Mesendoderm (in vitro differentiated cells): ENCODE results near the gene CYB5D1.

ENCODE experiments used
- DNase-seq: peaks from one replicate; pipeline ENCODE4 v3.0.0; 2013
- H2AK5ac ChIP-seq: 2 replicates; pipeline ENCODE4 v1.6.1; 2013; ENCODE audit warnings: low read length, inconsistent platforms
- H2BK120ac ChIP-seq: 2 replicates; pipeline ENCODE4 v1.6.1; 2013; ENCODE audit warnings: low read depth, mild to moderate bottlenecking, low read length, moderate library complexity, mixed read lengths
- H2BK15ac ChIP-seq: replicated peaks from 2 replicates; pipeline ENCODE4 v1.6.1; 2013; ENCODE audit warnings: low read depth, mild to moderate bottlenecking, moderate library complexity
- H2BK5ac ChIP-seq: 2 replicates; pipeline ENCODE4 v1.6.1; 2013; ENCODE audit warnings: low read length, inconsistent platforms
- H3K18ac ChIP-seq: 2 replicates; pipeline ENCODE4 v1.6.1; 2013; ENCODE audit warnings: mild to moderate bottlenecking, low read length, mixed read lengths
- H3K23ac ChIP-seq: one replicate; pipeline ENCODE4 v1.6.1; 2013; ENCODE audit warnings: low read length
- H3K27ac ChIP-seq: 2 replicates; pipeline ENCODE4 v1.5.1; 2013; ENCODE audit warnings: low read depth, mild to moderate bottlenecking, inconsistent platforms, low read length, moderate library complexity
- H3K27me3 ChIP-seq: 2 replicates; pipeline ENCODE4 v1.6.1; 2013; ENCODE audit warnings: low read length, control low read depth, mild to moderate bottlenecking, inconsistent platforms; ENCODE audit not compliant: insufficient read depth, poor library complexity
- H3K36me3 ChIP-seq: 2 replicates; pipeline ENCODE4 v1.6.1; 2013; ENCODE audit warnings: low read length, inconsistent platforms; ENCODE audit not compliant: control insufficient read depth, insufficient read depth
- H3K4ac ChIP-seq: one replicate; pipeline ENCODE4 v1.6.1; 2013; ENCODE audit warnings: low read depth, mild to moderate bottlenecking, low read length, moderate library complexity
- H3K4me1 ChIP-seq: 2 replicates; pipeline ENCODE4 v1.6.1; 2013; ENCODE audit warnings: low read depth, low read length, inconsistent platforms; ENCODE audit not compliant: control insufficient read depth
- H3K4me2 ChIP-seq: 2 replicates; pipeline ENCODE4 v1.6.1; 2013; ENCODE audit warnings: low read length
- H3K4me3 ChIP-seq: 2 replicates; pipeline ENCODE4 v1.5.1; 2013; ENCODE audit warnings: mild to moderate bottlenecking, low read length
- H3K56ac ChIP-seq: one replicate; pipeline ENCODE4 v1.6.1; 2013; ENCODE audit warnings: low read length
- H3K79me1 ChIP-seq: 2 replicates; pipeline ENCODE4 v1.6.1; 2013; ENCODE audit warnings: low read length, inconsistent platforms
- H3K79me2 ChIP-seq: 2 replicates; pipeline ENCODE4 v1.6.1; 2013; ENCODE audit warnings: mild to moderate bottlenecking, low read length; ENCODE audit not compliant: control insufficient read depth, insufficient read depth
- H3K9ac ChIP-seq: 2 replicates; pipeline ENCODE4 v1.6.1; 2013; ENCODE audit warnings: low read length, inconsistent platforms
- H4K5ac ChIP-seq: one replicate; pipeline ENCODE4 v1.6.1; 2013; ENCODE audit warnings: low read length
- H4K8ac ChIP-seq: one replicate; pipeline ENCODE4 v1.6.1; 2013; ENCODE audit warnings: low read depth, mild to moderate bottlenecking, control low read depth, low read length, moderate library complexity
- WGBS: extraction: QIAGEN DNeasy Blood & Tissue Kit; methylation state at CpG from one replicate; pipeline ENCODE4 v1.1.7; 2013; ENCODE audit warnings: low lambda C conversion rate, missing lambda C conversion rate; ENCODE audit not compliant: insufficient coverage; ENCODE audit errors: extremely low coverage; 5-methylcytosine and 5-hydroxymethylcytosine counted together

CYB5D1 gene

DNA sequence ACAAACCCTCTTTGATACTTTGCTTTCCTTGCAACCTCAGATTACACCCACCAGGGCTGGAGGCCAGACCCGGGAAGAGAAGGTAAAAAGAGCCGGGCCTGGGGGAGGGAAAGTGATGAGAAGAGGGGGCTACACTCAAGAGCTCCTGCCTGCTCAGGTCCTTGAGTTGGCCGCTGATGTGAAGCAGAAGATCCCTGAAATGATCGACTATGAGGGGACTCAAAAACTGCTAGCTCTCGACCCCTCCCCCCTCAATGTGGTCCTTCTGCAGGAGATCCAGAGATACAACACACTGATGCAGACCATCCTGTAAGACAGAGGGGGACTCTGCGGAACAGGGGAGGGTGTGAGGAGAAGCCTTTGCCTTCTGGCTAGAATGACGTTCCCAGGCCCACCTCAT lies 26.6 kb upstream of the CYB5D1 start:
- DNase-seq: no peak
- Histone ChIP-seq H2BK120ac (no peak overlapping the region), H3K4me1 (peaks cover 2% of the 10 kb centered on the region), H3K56ac (no peak overlapping the region), H3K4me3 (no peak overlapping the region), H3K36me3 (no peaks in the 10 kb centered on the region), H4K8ac (no peak overlapping the region), H4K5ac (no peak overlapping the region), H3K79me2 (no peaks in the 10 kb centered on the region), H3K27me3 (no peaks in the 10 kb centered on the region), H3K18ac (no peak overlapping the region), H3K79me1 (no peaks in the 10 kb centered on the region), H3K9ac (no peak overlapping the region), H3K4ac (no peak overlapping the region), H2AK5ac (no peak overlapping the region), H2BK5ac (no peak overlapping the region), H2BK15ac (no peak overlapping the region), H3K4me2 (no peak overlapping the region), H3K27ac (no peak overlapping the region), H3K23ac (no peak overlapping the region)
- WGBS: no CpG with 5 or more reads among the region's 7 CpGs

GRCh38 chr17:7832431-7832830 lies 25.4 kb upstream of the CYB5D1 start:
- Histone ChIP-seq H3K56ac (no peak overlapping the region), H3K36me3 (no peaks in the 10 kb centered on the region), H4K8ac (no peak overlapping the region), H3K9ac (no peak overlapping the region), H3K27ac (no peak overlapping the region), H3K23ac (no peak overlapping the region), H3K27me3 (no peaks in the 10 kb centered on the region), H3K4me2 (no peak overlapping the region), H3K4ac (no peak overlapping the region), H2BK15ac (no peak overlapping the region), H3K79me2 (no peaks in the 10 kb centered on the region), H4K5ac (no peak overlapping the region), H3K4me3 (no peak overlapping the region), H3K79me1 (no peaks in the 10 kb centered on the region), H3K18ac (no peak overlapping the region), H2AK5ac (no peak overlapping the region), H3K4me1 (peaks cover 4% of the 10 kb centered on the region), H2BK5ac (no peak overlapping the region), H2BK120ac (no peak overlapping the region)
- DNase-seq: no peak
- WGBS: no CpG with 5 or more reads among the region's 10 CpGs

GRCh38 chr17:7833011-7833794 lies 24.6 kb upstream of the CYB5D1 start:
- Histone ChIP-seq H3K79me2 (no peaks in the 10 kb centered on the region), H3K4me1 (peaks cover 6% of the 10 kb centered on the region), H3K4ac (no peak overlapping the region), H2BK15ac (no peak overlapping the region), H4K8ac (no peak overlapping the region), H3K4me2 (peak overlapping the region; percentile 40), H2BK5ac (no peak overlapping the region), H3K27me3 (no peaks in the 10 kb centered on the region), H3K4me3 (no peak overlapping the region), H3K79me1 (no peaks in the 10 kb centered on the region), H4K5ac (no peak overlapping the region), H3K18ac (no peak overlapping the region), H3K23ac (no peak overlapping the region), H3K56ac (peak overlapping the region; percentile 65), H2BK120ac (no peak overlapping the region), H2AK5ac (no peak overlapping the region), H3K27ac (no peak overlapping the region), H3K36me3 (no peaks in the 10 kb centered on the region), H3K9ac (peak overlapping the region; percentile 51)
- no CpG with 5 or more reads among the region's 19 CpGs for WGBS
- DNase-seq: no peak

GRCh38 chr17:7833795-7834541 lies 23.8 kb upstream of the CYB5D1 start, which contains the start of gene KDM6B:
Gene KDM6B (plus strand): TSS chr17:7834217. CDS start chr17:7845555, 11,338 bp downstream.
- Histone ChIP-seq H3K4ac (no peak within 1 kb of the TSS), H2BK120ac (no peak within 1 kb of the TSS), H3K27ac (peak within 1 kb of the TSS; percentile 72), H3K23ac (no peak within 1 kb of the TSS), H3K36me3 (no peaks in the 10 kb centered on the region), H3K4me3 (peak within 1 kb of the TSS; percentile 39), H3K79me1 (no peaks in the 10 kb centered on the region), H3K4me2 (peak within 1 kb of the TSS; percentile 99), H3K56ac (peak within 1 kb of the TSS; percentile 90), H3K4me1 (peaks cover 6% of the 10 kb centered on the region), H2AK5ac (no peak within 1 kb of the TSS), H4K5ac (no peak within 1 kb of the TSS), H2BK5ac (no peak within 1 kb of the TSS), H2BK15ac (no peak within 1 kb of the TSS), H3K18ac (no peak within 1 kb of the TSS), H4K8ac (no peak within 1 kb of the TSS), H3K9ac (peak within 1 kb of the TSS; percentile 65), H3K27me3 (no peaks in the 10 kb centered on the region), H3K79me2 (no peaks in the 10 kb centered on the region)
- WGBS: no CpG with 5 or more reads among the region's 49 CpGs
- peak; percentile 94 for DNase-seq

- Histone ChIP-seq H3K79me2 (no peaks in the 10 kb centered on the region), H3K27me3 (no peaks in the 10 kb centered on the region), H3K4me1 (peaks cover 6% of the 10 kb centered on the region), H2BK120ac (no peak overlapping the region), H4K8ac (no peak overlapping the region), H3K79me1 (no peaks in the 10 kb centered on the region), H3K4ac (no peak overlapping the region), H3K4me2 (peak overlapping the region; percentile 99), H3K56ac (peak overlapping the region; percentile 73), H3K36me3 (no peaks in the 10 kb centered on the region), H2AK5ac (no peak overlapping the region), H3K18ac (no peak overlapping the region), H2BK15ac (no peak overlapping the region), H3K9ac (peak overlapping the region; percentile 62), H2BK5ac (no peak overlapping the region), H4K5ac (no peak overlapping the region), H3K4me3 (peak overlapping the region; percentile 28), H3K27ac (no peak overlapping the region), H3K23ac (no peak overlapping the region)
- no CpG with 5 or more reads among the region's 20 CpGs for WGBS
- DNase-seq: no peak
Observed at GRCh38 chr17:7834542-7834956, 23.3 kb upstream of the CYB5D1 start.
